ENCODE measurements around the gene FOXO6. TPM values are rescaled to one million over a fixed set of nuclear protein-coding genes. Genes with fewer than 3 reads are reported as not detected.

Gene FOXO6
- total and polyA plus RNA-seq, 12 donors: 0.30 to 2.6 (median 1.3) TPM

DNA sequence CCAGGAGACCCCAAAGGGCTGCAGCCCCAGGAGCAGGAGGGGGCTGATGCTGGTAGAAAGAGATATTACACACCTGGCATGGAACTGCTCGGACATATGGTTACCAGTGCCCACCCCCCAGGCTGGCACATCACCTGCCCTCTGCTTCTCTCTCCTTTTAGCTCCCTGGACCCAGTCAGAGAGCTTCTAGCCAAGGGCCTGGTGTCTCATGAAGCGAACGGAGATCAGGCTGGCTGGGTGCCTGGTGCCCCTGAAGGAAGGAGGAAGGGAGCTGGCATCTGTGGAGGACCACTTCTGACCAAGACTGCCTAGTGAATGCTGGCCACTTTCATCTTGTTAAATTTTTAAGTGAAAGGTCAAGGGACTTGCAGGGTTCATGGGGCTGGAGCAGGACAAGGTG, 53.1 kb downstream of the FOXO6 start:
- DNase-seq: no peak
- 84 to 85% methylated on average over 3 of the region's 3 CpGs for WGBS, 2 donors
- TF ChIP-seq, protein P1, sequence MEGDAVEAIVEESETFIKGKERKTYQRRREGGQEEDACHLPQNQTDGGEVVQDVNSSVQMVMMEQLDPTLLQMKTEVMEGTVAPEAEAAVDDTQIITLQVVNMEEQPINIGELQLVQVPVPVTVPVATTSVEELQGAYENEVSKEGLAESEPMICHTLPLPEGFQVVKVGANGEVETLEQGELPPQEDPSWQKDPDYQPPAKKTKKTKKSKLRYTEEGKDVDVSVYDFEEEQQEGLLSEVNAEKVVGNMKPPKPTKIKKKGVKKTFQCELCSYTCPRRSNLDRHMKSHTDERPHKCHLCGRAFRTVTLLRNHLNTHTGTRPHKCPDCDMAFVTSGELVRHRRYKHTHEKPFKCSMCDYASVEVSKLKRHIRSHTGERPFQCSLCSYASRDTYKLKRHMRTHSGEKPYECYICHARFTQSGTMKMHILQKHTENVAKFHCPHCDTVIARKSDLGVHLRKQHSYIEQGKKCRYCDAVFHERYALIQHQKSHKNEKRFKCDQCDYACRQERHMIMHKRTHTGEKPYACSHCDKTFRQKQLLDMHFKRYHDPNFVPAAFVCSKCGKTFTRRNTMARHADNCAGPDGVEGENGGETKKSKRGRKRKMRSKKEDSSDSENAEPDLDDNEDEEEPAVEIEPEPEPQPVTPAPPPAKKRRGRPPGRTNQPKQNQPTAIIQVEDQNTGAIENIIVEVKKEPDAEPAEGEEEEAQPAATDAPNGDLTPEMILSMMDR (IDR thresholded peaks at IDR 0.05): no peak
- Histone ChIP-seq H3K27ac (no peak overlapping the region), H3K4me1 (peaks cover 6 to 27% (median 14%) of the 10 kb centered on the region in 9 donors), H3K36me3 (no peaks in the 10 kb centered on the region), H3K4me3 (no peak overlapping the region), H3K9me3 (peaks cover 0 to 6% (median 0%) of the 10 kb centered on the region in 11 donors), H3K27me3 (peaks cover 0 to 15% (median 10%) of the 10 kb centered on the region in 7 donors)
- no peak for ATAC-seq
- intact Hi-C loops (cut with DNase I): loop anchor here in 3 of 10 donors (2.0 to 10.0 kb wide), 3 partner anchors 49 to 92 kb away; partner anchors contain the start of gene FOXO6 (in 2 of the 3)

DNA sequence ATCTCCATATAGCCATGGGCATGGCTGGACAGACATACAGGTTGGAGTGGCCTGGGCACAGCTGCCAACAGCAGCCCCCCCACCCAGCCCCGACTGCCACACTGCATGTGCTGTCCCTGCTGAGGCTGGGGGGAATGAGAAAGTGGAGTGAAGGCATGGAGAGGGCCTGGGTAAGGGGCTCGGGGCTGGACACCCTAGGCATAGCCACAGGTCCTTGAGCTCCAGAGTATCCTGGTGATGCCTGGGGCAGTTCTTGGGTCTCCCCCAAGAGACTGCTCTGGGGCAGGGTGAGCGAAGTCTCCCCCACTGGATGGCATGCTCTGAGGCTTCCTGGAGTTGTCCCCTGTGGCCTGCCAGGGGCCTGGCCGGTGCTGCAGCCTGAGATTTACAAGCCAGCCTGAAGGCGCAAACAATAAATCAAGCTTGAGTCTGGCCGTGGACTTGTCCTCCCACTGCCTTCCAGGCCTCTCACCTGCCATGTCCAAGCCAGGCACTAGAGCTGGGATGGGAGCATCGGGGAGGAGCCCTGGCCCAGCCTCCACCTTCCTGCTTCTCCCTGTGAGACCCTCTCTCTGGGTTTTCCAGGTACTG, 53.6 kb downstream of the FOXO6 start:
- Histone ChIP-seq H3K4me1 (peaks cover 6 to 30% (median 15%) of the 10 kb centered on the region in 9 donors), H3K9me3 (peaks cover 0 to 6% (median 0%) of the 10 kb centered on the region in 11 donors), H3K4me3 (no peak overlapping the region), H3K36me3 (no peaks in the 10 kb centered on the region), H3K27me3 (peaks cover 0 to 10% (median 5%) of the 10 kb centered on the region in 7 donors), H3K27ac (no peak overlapping the region)
- 85 to 86% methylated on average over 7 of the region's 7 CpGs for WGBS, 2 donors
- TF ChIP-seq, protein P1 (IDR thresholded peaks at IDR 0.05): no peak
- ATAC-seq: no peak
- intact Hi-C loops (cut with DNase I): loop anchor here in 9 of 10 donors (2.0 to 10.0 kb wide), 7 partner anchors 48 to 148 kb away; partner anchors contain the start of gene FOXO6 (in 4 of the 9)
- DNase-seq: no peak

DNA sequence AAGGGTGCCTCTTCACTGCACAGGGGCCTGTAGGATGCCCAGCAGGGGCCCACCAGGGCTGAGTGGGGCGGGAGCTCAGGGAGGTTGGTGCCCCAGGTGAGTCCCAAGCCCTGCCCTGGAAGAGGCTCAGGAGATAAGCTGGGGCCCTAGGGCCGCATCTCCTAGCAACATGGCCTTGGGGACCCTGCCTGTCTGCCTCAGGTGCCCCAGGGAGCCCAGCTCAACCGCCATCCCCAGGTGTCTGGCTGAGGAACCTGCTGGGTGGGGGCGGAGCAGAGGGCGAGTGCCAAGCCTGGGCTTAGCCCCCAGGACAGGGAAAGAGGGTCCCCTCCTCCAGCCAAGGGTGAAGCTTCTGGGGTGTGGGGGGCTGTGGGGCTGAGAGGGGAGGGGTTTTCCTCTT, 54.8 kb downstream of the FOXO6 start:
- no peak overlapping the region for H3K4me3 ChIP-seq

DNA sequence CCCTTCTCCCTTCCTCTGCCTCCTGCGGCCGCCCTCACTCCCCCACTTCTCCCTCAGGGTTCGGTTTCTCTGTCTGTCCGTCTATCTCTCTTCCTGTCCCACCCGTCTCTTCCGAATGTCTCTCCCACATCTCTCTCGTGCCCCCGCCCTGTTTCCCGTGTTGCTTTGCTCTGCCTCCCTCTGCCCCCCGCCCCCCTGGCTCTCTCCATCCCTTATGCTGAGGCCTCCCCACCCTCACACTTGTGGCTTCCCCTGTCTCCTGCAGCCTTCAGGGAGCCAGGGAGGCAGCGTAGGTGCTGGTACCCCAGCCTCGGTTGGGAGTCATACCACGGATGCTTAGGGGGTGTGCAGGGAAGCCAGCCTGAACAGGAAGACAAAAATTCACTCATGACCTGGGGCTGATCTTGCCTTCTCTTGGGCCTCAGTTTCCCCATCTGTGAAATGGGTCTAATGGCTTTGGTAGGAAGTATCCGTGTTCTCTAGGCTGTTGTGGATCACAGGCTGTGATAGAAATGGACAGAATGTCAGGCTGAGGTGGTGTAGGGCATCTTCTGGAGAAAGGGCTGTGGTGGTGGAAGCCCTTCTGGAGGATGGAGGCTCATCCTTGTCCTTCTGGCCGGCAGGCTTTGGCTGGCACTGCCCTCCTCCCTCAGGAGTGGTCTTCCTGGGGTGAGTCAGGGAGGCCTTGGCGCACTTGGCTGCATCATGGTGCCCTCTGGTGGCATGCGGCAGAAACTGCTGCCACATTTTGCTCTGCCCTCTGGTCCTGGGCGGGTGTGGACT, 55.5 kb downstream of the FOXO6 start:
- 47 to 52% methylated on average over 18 of the region's 18 CpGs for WGBS, 2 donors
- no peaks in the 10 kb centered on the region for H3K27me3 ChIP-seq
- no peaks in the 10 kb centered on the region for H3K9me3 ChIP-seq
- TF ChIP-seq, protein P1 (IDR thresholded peaks at IDR 0.05): peak; percentile 88 to 96 (median 92)
- no peak overlapping the region for H3K4me3 ChIP-seq
- DNase-seq (peak; percentile 48 to 69), ATAC-seq (peak; percentile 50 to 73 (median 58))
- no peaks in the 10 kb centered on the region for H3K36me3 ChIP-seq
- H3K4me1 ChIP-seq: peaks cover 6 to 30% (median 15%) of the 10 kb centered on the region in 9 donors
- intact Hi-C loops (cut with DNase I): loop anchor here (1.0 to 10.0 kb wide), 12 partner anchors 49 to 149 kb away; partner anchors contain the start of gene FOXO6 (in 4 of the 10)
- no peak overlapping the region for H3K27ac ChIP-seq

More for the DNA sequence above, 54.8 kb downstream of the FOXO6 start:
- H3K27me3 ChIP-seq: no peaks in the 10 kb centered on the region
- peaks cover 6 to 30% (median 15%) of the 10 kb centered on the region in 9 donors for H3K4me1 ChIP-seq
- no peaks in the 10 kb centered on the region for H3K36me3 ChIP-seq
- H3K9me3 ChIP-seq: peaks cover 0 to 4% (median 0%) of the 10 kb centered on the region in 11 donors
- WGBS, 2 donors: 93 to 98% methylated on average over 4 to 5 of the region's 5 CpGs
- intact Hi-C loops (cut with DNase I): loop anchor here in 9 of 10 donors (2.0 to 10.0 kb wide), 10 partner anchors 49 to 149 kb away; partner anchors contain the start of gene FOXO6 (in 4 of the 9)
- TF ChIP-seq, protein P1 (IDR thresholded peaks at IDR 0.05): no peak
- H3K27ac ChIP-seq: no peak overlapping the region
- DNase-seq (no peak), ATAC-seq (no peak)
